HEK293 (cell line): ENCODE data around the gene CSMD2.

ENCODE experiments used
- CTCF ChIA-PET: fragments of 350-600 bp; formaldehyde crosslinking; extraction: SDS; loops from one replicate; lab custom pipeline; 2021; ENCODE audit warnings: antibody characterized with exemption; lab: Yijun Ruan, JAX
- POLR2A ChIA-PET: fragments of 300-600 bp; formaldehyde crosslinking; extraction: SDS; loops from one replicate; lab custom pipeline; 2020; ENCODE audit warnings: antibody characterized with exemption, inconsistent platforms; lab: Yijun Ruan, JAX
- H3K27ac ChIP-seq: fragments of 200-500 bp; sonication (Bioruptor generic); 2 replicates; pipeline ENCODE4 v1.5.1; 2014; ENCODE audit warnings: low read depth, low read length, control low read depth, inconsistent platforms; ENCODE audit errors: extremely low read depth
- H3K36me3 ChIP-seq, 2 experiments: fragments of 200-500 bp in 1 of 2; sonication (Bioruptor generic) in 1 of 2; 1 replicate in 1 of 2; 2 replicates in 1 of 2; pipeline ENCODE4 v1.5.1; 2014 to 2017; ENCODE audit warnings: inconsistent platforms in 2 of 2, low read length in 2 of 2; ENCODE audit not compliant: control insufficient read depth in 2 of 2, insufficient read depth in 1 of 2
- H3K4me1 ChIP-seq: fragments of 200-500 bp; sonication (Bioruptor generic); 2 replicates; pipeline ENCODE4 v1.5.1; 2014; ENCODE audit warnings: mild to moderate bottlenecking, low read length, inconsistent platforms; ENCODE audit not compliant: control insufficient read depth, insufficient read depth
- H3K4me3 ChIP-seq: 2 replicates; pipeline ENCODE4 v1.5.1; 2011; ENCODE audit warnings: low read depth, mild to moderate bottlenecking, control low read depth, low read length, moderate library complexity
- H3K9me3 ChIP-seq: fragments of 200-500 bp; sonication (Bioruptor generic); 2 replicates; pipeline ENCODE4 v1.5.1; 2014; ENCODE audit warnings: low read depth, low read length, inconsistent platforms; ENCODE audit not compliant: control insufficient read depth, insufficient read depth
- GLI2 ChIP-seq: fragments of 450-650 bp; formaldehyde crosslinking; IDR thresholded peaks from 2 replicates; pipeline ENCODE4; 2017; ENCODE audit warnings: missing biosample characterization, missing genetic modification characterization, low read depth, borderline replicate concordance
- GLIS1 ChIP-seq: fragments of 450-650 bp; formaldehyde crosslinking; IDR thresholded peaks from 2 replicates; pipeline ENCODE4 v1.5.1; 2016; ENCODE audit warnings: missing biosample characterization, missing genetic modification characterization
- KLF10 ChIP-seq: fragments of 450-650 bp; IDR thresholded peaks from 2 replicates; pipeline ENCODE4 v1.5.1; 2018; ENCODE audit warnings: missing biosample characterization, mild to moderate bottlenecking, missing genetic modification characterization
- KLF8 ChIP-seq: fragments of 450-650 bp; formaldehyde crosslinking; IDR thresholded peaks from 2 replicates; pipeline ENCODE4 v1.5.1; 2016; ENCODE audit warnings: missing biosample characterization, missing genetic modification characterization
- REPIN1 ChIP-seq: fragments of 450-650 bp; formaldehyde crosslinking; IDR thresholded peaks from 2 replicates; pipeline ENCODE4 v1.5.1; 2017; ENCODE audit warnings: missing biosample characterization, missing genetic modification characterization, low read depth
- ZBTB17 ChIP-seq: fragments of 450-650 bp; formaldehyde crosslinking; IDR thresholded peaks from 2 replicates; pipeline ENCODE4 v1.5.1; 2016; ENCODE audit warnings: missing biosample characterization, missing genetic modification characterization
- ZBTB7A ChIP-seq: fragments of 450-650 bp; formaldehyde crosslinking; IDR thresholded peaks from 2 replicates; pipeline ENCODE4 v1.5.1; 2016; ENCODE audit warnings: low read depth, missing biosample characterization, missing genetic modification characterization
- ZNF10 ChIP-seq: fragments of 450-650 bp; formaldehyde crosslinking; IDR thresholded peaks from 2 replicates; pipeline ENCODE4 v1.5.1; 2017; ENCODE audit warnings: missing biosample characterization, missing genetic modification characterization
- ZNF169 ChIP-seq: fragments of 450-650 bp; formaldehyde crosslinking; IDR thresholded peaks from 2 replicates; pipeline ENCODE4 v1.5.1; 2016; ENCODE audit warnings: missing biosample characterization, missing genetic modification characterization
- ZNF311 ChIP-seq: fragments of 450-650 bp; formaldehyde crosslinking; IDR thresholded peaks from 2 replicates; pipeline ENCODE4 v1.5.1; 2017; ENCODE audit warnings: missing biosample characterization, missing genetic modification characterization, borderline replicate concordance
- ZNF335 ChIP-seq: fragments of 450-650 bp; formaldehyde crosslinking; conservative IDR thresholded peaks from 2 replicates; pipeline ENCODE4 v1.5.1; 2016; ENCODE audit warnings: missing biosample characterization, missing genetic modification characterization
- ZNF449 ChIP-seq: fragments of 450-650 bp; formaldehyde crosslinking; IDR thresholded peaks from 2 replicates; pipeline ENCODE4 v1.5.1; 2017; ENCODE audit warnings: missing biosample characterization, mild to moderate bottlenecking, missing genetic modification characterization, moderate library complexity
- ZNF48 ChIP-seq: fragments of 450-650 bp; formaldehyde crosslinking; IDR thresholded peaks from 2 replicates; pipeline ENCODE4 v1.5.1; 2016; ENCODE audit warnings: missing biosample characterization, missing genetic modification characterization
- ZNF529 ChIP-seq: fragments of 450-650 bp; formaldehyde crosslinking; IDR thresholded peaks from 2 replicates; pipeline ENCODE4 v1.5.1; 2017; ENCODE audit warnings: missing genetic modification characterization, missing biosample characterization; ENCODE audit not compliant: insufficient replicate concordance
- ZNF555 ChIP-seq: fragments of 450-650 bp; formaldehyde crosslinking; conservative IDR thresholded peaks from 2 replicates; pipeline ENCODE4 v1.5.1; 2017; ENCODE audit warnings: missing biosample characterization, mild to moderate bottlenecking, missing genetic modification characterization, inconsistent platforms
- ZNF596 ChIP-seq: fragments of 450-650 bp; IDR thresholded peaks from 2 replicates; pipeline ENCODE4 v1.5.0; 2018; ENCODE audit warnings: missing biosample characterization, mild to moderate bottlenecking, missing genetic modification characterization, moderate library complexity
- ZNF600 ChIP-seq: fragments of 450-650 bp; formaldehyde crosslinking; IDR thresholded peaks from 2 replicates; pipeline ENCODE4 v1.5.1; 2016; ENCODE audit warnings: missing biosample characterization, missing genetic modification characterization
- ZNF629 ChIP-seq: fragments of 450-650 bp; formaldehyde crosslinking; IDR thresholded peaks from 2 replicates; pipeline ENCODE4 v1.5.1; 2017; ENCODE audit warnings: missing biosample characterization, missing genetic modification characterization
- ZNF747 ChIP-seq: fragments of 450-650 bp; formaldehyde crosslinking; IDR thresholded peaks from 2 replicates; pipeline ENCODE4 v1.5.1; 2016; ENCODE audit warnings: missing biosample characterization, missing genetic modification characterization
- ZNF785 ChIP-seq: fragments of 450-650 bp; formaldehyde crosslinking; IDR thresholded peaks from 2 replicates; pipeline ENCODE4 v1.5.1; 2016; ENCODE audit warnings: missing biosample characterization, missing genetic modification characterization
- ZNF830 ChIP-seq: fragments of 450-650 bp; IDR thresholded peaks from 2 replicates; pipeline ENCODE4 v1.5.0; 2018; ENCODE audit warnings: missing biosample characterization, missing genetic modification characterization, low read depth, mild to moderate bottlenecking, moderate library complexity
- ZSCAN23 ChIP-seq: fragments of 450-650 bp; formaldehyde crosslinking; IDR thresholded peaks from 2 replicates; pipeline ENCODE4 v1.5.1; 2016; ENCODE audit warnings: missing biosample characterization, missing genetic modification characterization
- TF ChIP-seq, protein P1 (sequence below): fragments of 450-650 bp; formaldehyde crosslinking; IDR thresholded peaks from 2 replicates; pipeline ENCODE4 v1.5.1; 2016; ENCODE audit warnings: missing biosample characterization, missing genetic modification characterization, low read depth
- TF ChIP-seq, protein P2 (sequence below): fragments of 450-650 bp; formaldehyde crosslinking; IDR thresholded peaks from 2 replicates; pipeline ENCODE4 v1.5.1; 2016; ENCODE audit warnings: missing biosample characterization, missing genetic modification characterization

The CSMD2 gene

DNA sequence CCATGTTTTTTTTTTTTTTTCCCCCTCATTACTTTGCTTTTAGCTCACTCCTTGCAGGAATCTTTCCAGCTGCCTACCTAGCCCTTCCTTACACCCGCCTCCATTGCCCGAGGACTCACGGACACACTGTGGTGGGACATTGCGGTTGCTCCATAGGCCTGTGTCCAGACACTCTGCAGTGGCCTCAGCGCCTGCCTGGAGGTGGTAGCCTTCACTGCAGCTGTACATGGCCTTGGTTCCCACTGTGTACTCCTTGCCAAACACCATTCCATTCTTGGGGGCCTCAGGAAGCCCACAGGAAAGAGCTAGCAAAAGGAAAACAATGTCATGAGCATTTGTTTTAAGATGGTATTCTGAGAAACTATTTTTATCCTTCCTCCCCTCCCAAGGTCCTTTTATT is 592.6 kb downstream of the CSMD2 start:
- Histone ChIP-seq H3K4me3 (no peak overlapping the region), H3K36me3 (no peaks in the 10 kb centered on the region), H3K4me1 (no peaks in the 10 kb centered on the region), H3K27ac (no peak overlapping the region), H3K9me3 (no peaks in the 10 kb centered on the region)
- POLR2A ChIA-PET = interaction anchor here (0.7 kb wide), 1 partner anchor 63 kb away, joined by 3 read pairs; no protein-coding TSS in a partner anchor
- TF ChIP-seq ZNF600 (tag by site-specific recombination) = no peak
- TF ChIP-seq ZBTB7A = no peak
- TF ChIP-seq REPIN1 = no peak
- CTCF ChIA-PET = interaction anchor here (0.7 kb wide), 1 partner anchor 890 kb away, joined by 4 read pairs; no protein-coding TSS in a partner anchor

DNA sequence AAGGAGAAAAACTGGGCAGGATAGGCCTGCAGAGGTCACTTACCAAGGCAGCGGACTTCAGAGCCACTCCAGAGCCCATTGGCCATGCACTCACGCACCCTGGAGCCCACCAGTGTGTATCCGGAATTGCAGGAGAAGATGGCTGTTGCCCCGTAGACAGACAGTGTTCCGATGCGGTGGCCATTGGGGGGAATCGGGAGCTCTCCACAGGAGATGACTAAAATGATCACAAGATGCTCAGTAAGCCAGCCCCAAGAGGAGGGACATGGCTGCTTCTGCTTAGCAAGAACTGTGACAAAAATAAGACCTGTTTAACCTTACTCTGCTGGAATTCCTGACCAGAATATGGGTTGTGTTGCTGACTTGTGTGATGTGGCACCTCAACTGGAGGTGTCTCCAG is 595.7 kb downstream of the CSMD2 start:
- Histone ChIP-seq H3K27ac (no peak overlapping the region), H3K9me3 (no peaks in the 10 kb centered on the region), H3K36me3 (no peaks in the 10 kb centered on the region), H3K4me3 (no peak overlapping the region), H3K4me1 (no peaks in the 10 kb centered on the region)
- TF ChIP-seq ZNF169 (tag by site-specific recombination) (no peak), ZNF311 (tag by site-specific recombination) (no peak), GLIS1 (tag by site-specific recombination) (no peak), ZNF48 (tag by site-specific recombination) (no peak), KLF8 (tag by site-specific recombination) (no peak), ZNF555 (tag by site-specific recombination) (no peak)
- CTCF ChIA-PET = no interaction called here
- POLR2A ChIA-PET = no interaction called here

DNA sequence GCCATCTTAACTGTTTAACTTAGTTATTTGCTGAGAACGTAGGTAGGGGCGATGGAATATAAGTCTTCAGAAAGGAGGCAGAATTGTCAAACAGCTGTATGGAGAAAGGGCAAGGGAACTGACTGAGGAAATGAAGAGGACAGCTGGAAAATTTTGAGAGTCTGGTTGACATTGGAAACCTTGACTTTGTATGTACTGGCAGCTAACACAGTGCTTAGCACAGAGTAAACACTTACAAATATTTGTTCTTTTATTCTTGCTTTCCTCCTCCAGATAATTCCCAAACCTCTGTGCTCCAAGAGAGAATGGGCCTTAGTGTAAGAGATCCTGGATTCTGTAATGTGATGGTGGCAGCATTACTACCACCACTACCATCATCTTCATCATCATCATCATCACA is 601.3 kb downstream of the CSMD2 start:
- Histone ChIP-seq H3K4me1 (no peaks in the 10 kb centered on the region), H3K36me3 (no peaks in the 10 kb centered on the region), H3K9me3 (no peaks in the 10 kb centered on the region), H3K4me3 (no peak overlapping the region), H3K27ac (no peak overlapping the region)
- TF ChIP-seq ZNF629 (no peak), ZNF747 (tag by site-specific recombination) (no peak), KLF10 (tag by site-specific recombination) (no peak), ZNF449 (tag by site-specific recombination) (no peak)
- ChIA-PET CTCF (interaction anchor here (0.8 kb wide), 1 partner anchor 184 kb away, joined by 3 read pairs; no protein-coding TSS in a partner anchor), POLR2A (no interaction called here)

- no peak for TF ChIP-seq ZNF785 (tag by site-specific recombination)
- TF ChIP-seq ZNF10 (tag by site-specific recombination) = peak; percentile 96
- H3K27ac ChIP-seq = no peak overlapping the region
- no peaks in the 10 kb centered on the region for H3K9me3 ChIP-seq
- POLR2A ChIA-PET = no interaction called here
- no peak overlapping the region for H3K4me3 ChIP-seq
- CTCF ChIA-PET = no interaction called here
- H3K4me1 ChIP-seq = no peaks in the 10 kb centered on the region
- no peaks in the 10 kb centered on the region for H3K36me3 ChIP-seq
Observed at GRCh38 chr1:33562563-33562962, 602.5 kb downstream of the CSMD2 start.

- H3K4me1 ChIP-seq = no peaks in the 10 kb centered on the region
- no peak overlapping the region for H3K27ac ChIP-seq
- no peaks in the 10 kb centered on the region for H3K36me3 ChIP-seq
- ChIA-PET CTCF (interaction anchor here (0.7 kb wide), 1 partner anchor 52 kb away, joined by 6 read pairs; no protein-coding TSS in a partner anchor), POLR2A (no interaction called here)
- H3K4me3 ChIP-seq = no peak overlapping the region
- no peaks in the 10 kb centered on the region for H3K9me3 ChIP-seq
- TF ChIP-seq, protein P1, sequence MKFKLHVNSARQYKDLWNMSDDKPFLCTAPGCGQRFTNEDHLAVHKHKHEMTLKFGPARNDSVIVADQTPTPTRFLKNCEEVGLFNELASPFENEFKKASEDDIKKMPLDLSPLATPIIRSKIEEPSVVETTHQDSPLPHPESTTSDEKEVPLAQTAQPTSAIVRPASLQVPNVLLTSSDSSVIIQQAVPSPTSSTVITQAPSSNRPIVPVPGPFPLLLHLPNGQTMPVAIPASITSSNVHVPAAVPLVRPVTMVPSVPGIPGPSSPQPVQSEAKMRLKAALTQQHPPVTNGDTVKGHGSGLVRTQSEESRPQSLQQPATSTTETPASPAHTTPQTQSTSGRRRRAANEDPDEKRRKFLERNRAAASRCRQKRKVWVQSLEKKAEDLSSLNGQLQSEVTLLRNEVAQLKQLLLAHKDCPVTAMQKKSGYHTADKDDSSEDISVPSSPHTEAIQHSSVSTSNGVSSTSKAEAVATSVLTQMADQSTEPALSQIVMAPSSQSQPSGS = no peak
- no peak for TF ChIP-seq ZNF596
- TF ChIP-seq, protein P2, sequence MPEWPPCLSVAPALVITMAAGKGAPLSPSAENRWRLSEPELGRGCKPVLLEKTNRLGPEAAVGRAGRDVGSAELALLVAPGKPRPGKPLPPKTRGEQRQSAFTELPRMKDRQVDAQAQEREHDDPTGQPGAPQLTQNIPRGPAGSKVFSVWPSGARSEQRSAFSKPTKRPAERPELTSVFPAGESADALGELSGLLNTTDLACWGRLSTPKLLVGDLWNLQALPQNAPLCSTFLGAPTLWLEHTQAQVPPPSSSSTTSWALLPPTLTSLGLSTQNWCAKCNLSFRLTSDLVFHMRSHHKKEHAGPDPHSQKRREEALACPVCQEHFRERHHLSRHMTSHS = no peak
- TF ChIP-seq ZNF335 = no peak
- no peak for TF ChIP-seq ZNF529 (tag by site-specific recombination)
- TF ChIP-seq ZSCAN23 (tag by site-specific recombination) = no peak
- no peak for TF ChIP-seq ZNF830 (tag by site-specific recombination)
- no peak for TF ChIP-seq ZBTB17 (tag by site-specific recombination)
- no peak for TF ChIP-seq GLI2 (tag by site-specific recombination)
Observed at GRCh38 chr1:33561576-33561975, 603.5 kb downstream of the CSMD2 start.
